NB4 (cell line): ENCODE measurements around the gene MPPE1.

ENCODE experiments used
- CTCF ChIP-seq: IDR thresholded peaks from one replicate; pipeline ENCODE4 v1.5.1; 2012; ENCODE audit warnings: low read depth, low read length
- MYC ChIP-seq: IDR thresholded peaks from 2 replicates; pipeline ENCODE4 v1.6.1; 2011; ENCODE audit warnings: low read depth, low read length
- POLR2A ChIP-seq: IDR thresholded peaks from 2 replicates; pipeline ENCODE4 v1.6.1; 2011; ENCODE audit warnings: mild to moderate bottlenecking; ENCODE audit not compliant: insufficient read length; ENCODE audit errors: extremely low read depth

GRCh38 chr18:11859282-11859830 is 48.8 kb downstream of the MPPE1 start:
- TF ChIP-seq CTCF (no peak), POLR2A (no peak), MYC (no peak)
